IMR-90 (cell line): ENCODE results near the gene CC2D2A.

Source experiments
- CEBPB ChIP-seq: IDR thresholded peaks from 2 replicates; pipeline ENCODE4 v1.6.1; 2012; ENCODE audit warnings: low read depth, low read length, improper control_type of control experiment
- FOS ChIP-seq: fragments of 150-350 bp; IDR thresholded peaks from 2 replicates; pipeline ENCODE4 v1.6.1; 2016; ENCODE audit warnings: low read depth, low read length
- MAFK ChIP-seq: IDR thresholded peaks from 2 replicates; pipeline ENCODE4 v1.6.1; 2012; ENCODE audit warnings: low read depth, low read length, improper control_type of control experiment
- MAZ ChIP-seq: IDR thresholded peaks from 2 replicates; pipeline ENCODE4 v1.6.1; 2012; ENCODE audit warnings: low read depth, mild to moderate bottlenecking, low read length, improper control_type of control experiment, moderate library complexity, borderline replicate concordance
- POLR2A ChIP-seq: IDR thresholded peaks from 2 replicates; pipeline ENCODE4 v1.6.1; 2012; ENCODE audit warnings: mild to moderate bottlenecking, low read depth, low read length
- RFX5 ChIP-seq: IDR thresholded peaks from 2 replicates; pipeline ENCODE4 v1.8.0; 2012; ENCODE audit warnings: low read depth, mild to moderate bottlenecking, low read length, moderate library complexity
- SMC3 ChIP-seq: fragments of 150-350 bp; IDR thresholded peaks from 2 replicates; pipeline ENCODE4 v1.6.1; 2016; ENCODE audit warnings: low read depth, mild to moderate bottlenecking, antibody characterized with exemption, low read length, moderate library complexity
- TF ChIP-seq, protein P1 (sequence below): conservative IDR thresholded peaks from 2 replicates; pipeline ENCODE4 v1.5.1; 2012; ENCODE audit warnings: mild to moderate bottlenecking, low read depth, low read length, improper control_type of control experiment

DNA sequence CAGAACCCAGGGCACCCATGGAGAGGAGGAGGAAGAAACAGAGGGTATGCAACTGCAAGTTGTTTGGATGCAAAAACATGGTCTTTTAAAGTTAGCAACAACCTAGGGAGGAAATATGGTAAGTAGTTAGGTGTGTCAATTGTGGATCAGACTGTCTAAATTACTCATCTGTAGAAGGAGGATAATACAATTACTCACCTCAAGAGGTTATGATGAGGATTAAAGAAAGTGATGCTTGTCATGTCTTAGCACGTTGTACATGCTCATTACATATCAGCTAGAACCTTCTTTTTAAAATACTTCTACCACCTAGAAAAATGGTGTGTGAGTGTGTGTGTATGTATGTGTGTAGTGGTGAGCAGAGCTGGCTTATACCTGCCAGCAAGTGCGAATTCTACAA, 44.2 kb upstream of the CC2D2A start:
- TF ChIP-seq, protein P1, sequence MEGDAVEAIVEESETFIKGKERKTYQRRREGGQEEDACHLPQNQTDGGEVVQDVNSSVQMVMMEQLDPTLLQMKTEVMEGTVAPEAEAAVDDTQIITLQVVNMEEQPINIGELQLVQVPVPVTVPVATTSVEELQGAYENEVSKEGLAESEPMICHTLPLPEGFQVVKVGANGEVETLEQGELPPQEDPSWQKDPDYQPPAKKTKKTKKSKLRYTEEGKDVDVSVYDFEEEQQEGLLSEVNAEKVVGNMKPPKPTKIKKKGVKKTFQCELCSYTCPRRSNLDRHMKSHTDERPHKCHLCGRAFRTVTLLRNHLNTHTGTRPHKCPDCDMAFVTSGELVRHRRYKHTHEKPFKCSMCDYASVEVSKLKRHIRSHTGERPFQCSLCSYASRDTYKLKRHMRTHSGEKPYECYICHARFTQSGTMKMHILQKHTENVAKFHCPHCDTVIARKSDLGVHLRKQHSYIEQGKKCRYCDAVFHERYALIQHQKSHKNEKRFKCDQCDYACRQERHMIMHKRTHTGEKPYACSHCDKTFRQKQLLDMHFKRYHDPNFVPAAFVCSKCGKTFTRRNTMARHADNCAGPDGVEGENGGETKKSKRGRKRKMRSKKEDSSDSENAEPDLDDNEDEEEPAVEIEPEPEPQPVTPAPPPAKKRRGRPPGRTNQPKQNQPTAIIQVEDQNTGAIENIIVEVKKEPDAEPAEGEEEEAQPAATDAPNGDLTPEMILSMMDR = no peak
- TF ChIP-seq MAFK (no peak), SMC3 (no peak), MAZ (no peak), POLR2A (no peak), RFX5 (no peak), FOS (no peak), CEBPB (no peak)
